ENCODE data around the gene PTPN13.
A peak's percentile ranks its signal among the peaks of the same experiment; 100 is the strongest.

The PTPN13 gene

GRCh38 chr4:86564795-86565194 is 29.3 kb upstream of the PTPN13 start:
- Histone ChIP-seq H3K9ac (ENCODE audit: low read length) (no peak overlapping the region), H3K4me1 (ENCODE audit: control insufficient read depth, insufficient read depth, low read length) (no peaks in the 10 kb centered on the region), H3K36me3 (ENCODE audit: control insufficient read depth, insufficient read depth, low read length) (no peaks in the 10 kb centered on the region), H3K4me3 (ENCODE audit: low read length) (no peak overlapping the region), H3K27me3 (ENCODE audit: control insufficient read depth, insufficient read depth, low read length) (no peaks in the 10 kb centered on the region), H3K27ac (ENCODE audit: low read depth, low read length) (no peak overlapping the region)

- Histone ChIP-seq H3K36me3 (ENCODE audit: control insufficient read depth, insufficient read depth, low read length) (no peaks in the 10 kb centered on the region), H3K9ac (ENCODE audit: low read length) (no peak overlapping the region), H3K27me3 (ENCODE audit: control insufficient read depth, insufficient read depth, low read length) (no peaks in the 10 kb centered on the region), H3K4me1 (ENCODE audit: control insufficient read depth, insufficient read depth, low read length) (no peaks in the 10 kb centered on the region), H3K27ac (ENCODE audit: low read depth, low read length) (no peak overlapping the region), H3K4me3 (ENCODE audit: low read length) (no peak overlapping the region)
Observed at GRCh38 chr4:86565651-86566050, 28.5 kb upstream of the PTPN13 start.

GRCh38 chr4:86569103-86569870 is 24.8 kb upstream of the PTPN13 start:
- H3K9ac ChIP-seq (ENCODE audit: low read length): no peak overlapping the region
- no peak overlapping the region for H3K27ac ChIP-seq (ENCODE audit: low read depth, low read length)
- H3K4me1 ChIP-seq (ENCODE audit: control insufficient read depth, insufficient read depth, low read length): no peaks in the 10 kb centered on the region
- H3K27me3 ChIP-seq (ENCODE audit: control insufficient read depth, insufficient read depth, low read length): no peaks in the 10 kb centered on the region
- no peaks in the 10 kb centered on the region for H3K36me3 ChIP-seq (ENCODE audit: control insufficient read depth, insufficient read depth, low read length)
- H3K4me3 ChIP-seq (ENCODE audit: low read length): no peak overlapping the region

GRCh38 chr4:86579941-86580340 is 14.2 kb upstream of the PTPN13 start:
- no peak overlapping the region for H3K27ac ChIP-seq (ENCODE audit: low read depth, low read length)
- H3K9ac ChIP-seq (ENCODE audit: low read length): no peak overlapping the region
- no peaks in the 10 kb centered on the region for H3K27me3 ChIP-seq (ENCODE audit: control insufficient read depth, insufficient read depth, low read length)
- no peak overlapping the region for H3K4me3 ChIP-seq (ENCODE audit: low read length)
- H3K36me3 ChIP-seq (ENCODE audit: control insufficient read depth, insufficient read depth, low read length): no peaks in the 10 kb centered on the region
- no peaks in the 10 kb centered on the region for H3K4me1 ChIP-seq (ENCODE audit: control insufficient read depth, insufficient read depth, low read length)

GRCh38 chr4:86582410-86582809 is 11.7 kb upstream of the PTPN13 start:
- no peak overlapping the region for H3K27ac ChIP-seq (ENCODE audit: low read depth, low read length)
- H3K9ac ChIP-seq (ENCODE audit: low read length): no peak overlapping the region
- H3K4me1 ChIP-seq (ENCODE audit: control insufficient read depth, insufficient read depth, low read length): no peaks in the 10 kb centered on the region
- no peaks in the 10 kb centered on the region for H3K27me3 ChIP-seq (ENCODE audit: control insufficient read depth, insufficient read depth, low read length)
- H3K4me3 ChIP-seq (ENCODE audit: low read length): peak overlapping the region; percentile 15
- no peaks in the 10 kb centered on the region for H3K36me3 ChIP-seq (ENCODE audit: control insufficient read depth, insufficient read depth, low read length)

- no peak overlapping the region for H3K4me3 ChIP-seq (ENCODE audit: low read length)
- no peak overlapping the region for H3K9ac ChIP-seq (ENCODE audit: low read length)
- no peaks in the 10 kb centered on the region for H3K4me1 ChIP-seq (ENCODE audit: control insufficient read depth, insufficient read depth, low read length)
- no peaks in the 10 kb centered on the region for H3K27me3 ChIP-seq (ENCODE audit: control insufficient read depth, insufficient read depth, low read length)
- H3K27ac ChIP-seq (ENCODE audit: low read depth, low read length): no peak overlapping the region
- no peaks in the 10 kb centered on the region for H3K36me3 ChIP-seq (ENCODE audit: control insufficient read depth, insufficient read depth, low read length)
Observed at GRCh38 chr4:86586160-86586572, 7.9 kb upstream of the PTPN13 start.

GRCh38 chr4:86586626-86587380 is 7.3 kb upstream of the PTPN13 start:
- Histone ChIP-seq H3K27ac (ENCODE audit: low read depth, low read length) (no peak overlapping the region), H3K4me3 (ENCODE audit: low read length) (no peak overlapping the region), H3K27me3 (ENCODE audit: control insufficient read depth, insufficient read depth, low read length) (no peaks in the 10 kb centered on the region), H3K36me3 (ENCODE audit: control insufficient read depth, insufficient read depth, low read length) (no peaks in the 10 kb centered on the region), H3K4me1 (ENCODE audit: control insufficient read depth, insufficient read depth, low read length) (no peaks in the 10 kb centered on the region), H3K9ac (ENCODE audit: low read length) (no peak overlapping the region)

- Histone ChIP-seq H3K9ac (ENCODE audit: low read length) (no peak overlapping the region), H3K4me1 (ENCODE audit: control insufficient read depth, insufficient read depth, low read length) (no peaks in the 10 kb centered on the region), H3K27me3 (ENCODE audit: control insufficient read depth, insufficient read depth, low read length) (no peaks in the 10 kb centered on the region), H3K4me3 (ENCODE audit: low read length) (no peak overlapping the region), H3K27ac (ENCODE audit: low read depth, low read length) (no peak overlapping the region), H3K36me3 (ENCODE audit: control insufficient read depth, insufficient read depth, low read length) (no peaks in the 10 kb centered on the region)
Observed at GRCh38 chr4:86587381-86588140, 6.6 kb upstream of the PTPN13 start.

GRCh38 chr4:86592553-86593249 is 1.4 kb upstream of the PTPN13 start:
- H3K9ac ChIP-seq (ENCODE audit: low read length): no peak overlapping the region
- H3K4me1 ChIP-seq (ENCODE audit: control insufficient read depth, insufficient read depth, low read length): no peaks in the 10 kb centered on the region
- no peaks in the 10 kb centered on the region for H3K27me3 ChIP-seq (ENCODE audit: control insufficient read depth, insufficient read depth, low read length)
- no peaks in the 10 kb centered on the region for H3K36me3 ChIP-seq (ENCODE audit: control insufficient read depth, insufficient read depth, low read length)
- no peak overlapping the region for H3K4me3 ChIP-seq (ENCODE audit: low read length)
- no peak overlapping the region for H3K27ac ChIP-seq (ENCODE audit: low read depth, low read length)

- H3K27ac ChIP-seq (ENCODE audit: low read depth, low read length): peak overlapping the region; percentile 73
Observed at GRCh38 chr4:86594559-86595425, 677 bp downstream of the PTPN13 start.

GRCh38 chr4:86595426-86595805 is 1.3 kb downstream of the PTPN13 start:
- Histone ChIP-seq H3K4me3 (ENCODE audit: low read length) (peak overlapping the region; percentile 74), H3K9ac (ENCODE audit: low read length) (no peak overlapping the region), H3K27ac (ENCODE audit: low read depth, low read length) (peak overlapping the region; percentile 73), H3K36me3 (ENCODE audit: control insufficient read depth, insufficient read depth, low read length) (no peaks in the 10 kb centered on the region), H3K27me3 (ENCODE audit: control insufficient read depth, insufficient read depth, low read length) (no peaks in the 10 kb centered on the region), H3K4me1 (ENCODE audit: control insufficient read depth, insufficient read depth, low read length) (no peaks in the 10 kb centered on the region)

More at GRCh38 chr4:86594559-86595425, 677 bp downstream of the PTPN13 start:
- Histone ChIP-seq H3K4me1 (ENCODE audit: control insufficient read depth, insufficient read depth, low read length) (no peaks in the 10 kb centered on the region), H3K9ac (ENCODE audit: low read length) (peak overlapping the region; percentile 13), H3K36me3 (ENCODE audit: control insufficient read depth, insufficient read depth, low read length) (no peaks in the 10 kb centered on the region), H3K4me3 (ENCODE audit: low read length) (peak overlapping the region; percentile 74), H3K27me3 (ENCODE audit: control insufficient read depth, insufficient read depth, low read length) (no peaks in the 10 kb centered on the region)
